GM12801 (cell line): ENCODE measurements around the gene AURKA.

Source experiments
- CTCF ChIP-seq: IDR thresholded peaks from one replicate; pipeline ENCODE4 v1.5.1; 2011; ENCODE audit warnings: control low read depth; ENCODE audit not compliant: insufficient read length; ENCODE audit errors: extremely low read depth

The AURKA gene

GRCh38 chr20:56343861-56344381 is 48.1 kb downstream of the AURKA start:
- no peak for TF ChIP-seq CTCF

- TF ChIP-seq CTCF = no peak
Measured at GRCh38 chr20:56342783-56343182, 49.2 kb downstream of the AURKA start.

GRCh38 chr20:56328861-56329260 is 63.2 kb downstream of the AURKA start:
- no peak for TF ChIP-seq CTCF

GRCh38 chr20:56324806-56325205 is 67.2 kb downstream of the AURKA start:
- TF ChIP-seq CTCF = no peak

GRCh38 chr20:56323656-56324055 is 68.4 kb downstream of the AURKA start:
- TF ChIP-seq CTCF = no peak

- no peak for TF ChIP-seq CTCF
Measured at GRCh38 chr20:56323206-56323605, 68.8 kb downstream of the AURKA start.

- TF ChIP-seq CTCF = no peak
Measured at GRCh38 chr20:56322681-56323080, 69.3 kb downstream of the AURKA start.
